Sigmoid colon (tissue), 4 donors: Measurements from ENCODE around the gene CLEC19A.

Experiments used
- CTCF ChIP-seq, 4 experiments: fragments of 450-650 bp in 3 of 4; fragments of 200-600 bp in 1 of 4; IDR thresholded peaks; one replicate each; pipeline ENCODE4 v1.5.1; 2016 to 2019; ENCODE audit warnings: antibody characterized with exemption in 4 of 4, mild to moderate bottlenecking in 3 of 4, moderate library complexity in 2 of 4
- POLR2AphosphoS5 ChIP-seq, 4 donors: sonication (generic); formaldehyde crosslinking; IDR thresholded peaks; one replicate each; pipeline ENCODE4 v1.6.1; 2017; ENCODE audit warnings: antibody characterized with exemption in 4 of 4

GRCh38 chr16:19309178-19309577, 23.6 kb downstream of the CLEC19A start:
- TF ChIP-seq CTCF (IDR thresholded peaks at IDR 0.05) (no peak), POLR2AphosphoS5 (IDR thresholded peaks at IDR 0.05) (no peak)
